ENCODE data around the gene CEP162. TPM values are rescaled to one million over a fixed set of nuclear protein-coding genes. Genes with fewer than 3 reads are reported as not detected.
A peak's percentile ranks its signal among the peaks of the same experiment; 100 is the strongest.

Gene CEP162
- total RNA-seq, 1 donor from 2014 or later: 3.4 TPM

- H3K27me3 ChIP-seq (ENCODE audit: control insufficient read depth, insufficient read depth, low read length): no peaks in the 10 kb centered on the region
- TF ChIP-seq CTCF (IDR thresholded peaks at IDR 0.05; ENCODE audit: insufficient read depth, low read length, severe bottlenecking): no peak
- FAIRE-seq (no peak), DNase-seq (ENCODE audit: low read depth) (peak; percentile 85)
- no peak overlapping the region for H3K4me3 ChIP-seq (ENCODE audit: low read depth, low read length)
- no peaks in the 10 kb centered on the region for H3K36me3 ChIP-seq (ENCODE audit: control insufficient read depth, insufficient read depth, low read length)
Observed at GRCh38 chr6:84074988-84075781, 152.3 kb downstream of the CEP162 start.

Other genes starting within 250 kb of the CEP162 start
- 0.13 and 0.26 TPM in 2 replicates for gene MRAP2, start 193.9 kb downstream of the CEP162 start, total RNA-seq